NCI-H1092 (cell line): ENCODE results near the gene GPRC5C.

Source experiments
- DNase-seq: peaks from one replicate; lab custom pipeline; 2025; lab: John Stamatoyannopoulos, UW

The GPRC5C gene, protein sequence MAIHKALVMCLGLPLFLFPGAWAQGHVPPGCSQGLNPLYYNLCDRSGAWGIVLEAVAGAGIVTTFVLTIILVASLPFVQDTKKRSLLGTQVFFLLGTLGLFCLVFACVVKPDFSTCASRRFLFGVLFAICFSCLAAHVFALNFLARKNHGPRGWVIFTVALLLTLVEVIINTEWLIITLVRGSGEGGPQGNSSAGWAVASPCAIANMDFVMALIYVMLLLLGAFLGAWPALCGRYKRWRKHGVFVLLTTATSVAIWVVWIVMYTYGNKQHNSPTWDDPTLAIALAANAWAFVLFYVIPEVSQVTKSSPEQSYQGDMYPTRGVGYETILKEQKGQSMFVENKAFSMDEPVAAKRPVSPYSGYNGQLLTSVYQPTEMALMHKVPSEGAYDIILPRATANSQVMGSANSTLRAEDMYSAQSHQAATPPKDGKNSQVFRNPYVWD

DNA sequence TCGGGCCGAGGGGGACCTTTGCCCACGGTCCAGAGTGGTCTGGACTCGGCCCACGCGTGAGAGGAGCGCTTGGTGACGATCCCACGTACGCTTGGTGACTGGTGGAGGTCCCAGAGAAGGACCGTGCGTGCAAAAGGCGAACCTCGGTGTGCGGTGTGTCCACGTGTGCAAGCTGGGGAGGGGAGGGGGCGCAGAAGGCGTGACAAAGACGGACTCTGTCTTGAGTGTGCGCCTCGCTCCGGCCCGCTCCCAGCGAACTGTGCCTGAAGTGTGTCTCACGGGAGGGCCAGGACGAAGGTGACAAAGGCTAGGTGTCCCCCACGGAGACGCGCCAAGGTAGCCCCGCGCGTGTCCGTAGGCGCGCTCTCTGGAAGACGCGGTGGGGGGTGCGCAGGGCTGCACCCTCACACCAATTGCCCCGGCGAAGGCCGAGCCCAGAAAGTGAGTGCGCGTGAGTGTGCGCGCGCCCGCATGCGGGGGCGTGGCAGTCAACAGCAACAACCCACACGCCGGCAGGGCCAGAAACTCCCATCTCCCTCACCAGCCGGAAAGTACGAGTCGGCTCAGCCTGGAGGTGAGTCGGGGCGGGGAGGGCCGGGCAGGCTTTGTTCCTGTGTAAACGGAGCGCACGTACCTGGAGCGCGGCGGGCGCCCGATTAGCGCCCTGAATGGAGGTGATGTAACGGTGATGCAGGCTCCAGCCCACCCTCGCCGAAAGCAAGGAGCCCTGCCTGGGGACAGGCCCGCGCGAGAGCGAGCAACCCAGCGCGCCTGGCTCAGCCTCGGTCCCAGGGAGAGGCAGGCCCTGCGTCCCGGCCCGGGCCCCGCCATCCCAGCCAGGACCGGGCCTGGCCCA lies at the start of gene GPRC5C:
Gene GPRC5C (plus strand): TSS at position 521 of the 856 bp plus-strand sequence. CDS start 7,689 bp downstream, outside the sequence.
- DNase-seq: peak; percentile 62

DNA sequence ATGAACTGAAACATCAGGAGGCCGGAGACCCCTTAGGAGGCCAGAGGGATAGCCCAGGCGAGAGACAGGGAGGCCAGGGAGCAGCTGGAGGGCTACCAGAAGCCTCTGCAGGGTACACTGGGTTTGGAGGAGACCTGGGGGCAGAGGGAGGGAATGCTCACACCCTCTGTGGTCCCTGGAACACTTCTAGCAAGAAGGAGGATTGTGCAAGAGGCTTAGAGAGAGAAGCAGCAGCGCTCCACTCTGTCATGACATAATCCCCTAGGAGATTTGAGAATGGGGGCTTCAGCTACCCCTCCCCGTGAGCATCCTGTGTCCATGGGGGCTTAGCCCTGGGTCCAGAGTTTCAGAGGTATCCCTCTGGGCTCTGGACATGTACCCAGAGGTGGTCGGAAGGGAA lies 48.7 kb upstream of the GPRC5C start:
- DNase-seq: no peak

DNA sequence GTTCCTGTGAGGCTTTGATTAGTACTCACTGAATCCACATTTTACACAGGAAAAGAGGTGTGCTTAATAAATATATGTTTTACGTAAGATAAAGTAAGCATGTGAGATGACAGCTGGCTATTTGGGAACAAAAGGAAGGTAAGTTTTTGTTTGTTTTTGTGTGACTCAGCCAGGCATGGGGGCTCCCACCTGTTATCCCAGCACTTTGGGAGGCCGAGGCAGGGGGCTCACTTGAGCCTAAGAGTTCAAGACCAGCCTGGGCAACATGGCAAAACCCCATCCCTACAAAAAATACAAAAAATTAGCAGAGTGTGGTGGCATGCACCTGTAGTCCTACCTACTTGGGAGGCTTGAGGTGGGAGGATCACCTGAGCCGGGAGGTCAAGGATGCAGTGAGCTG lies 46.7 kb upstream of the GPRC5C start:
- no peak for DNase-seq

DNA sequence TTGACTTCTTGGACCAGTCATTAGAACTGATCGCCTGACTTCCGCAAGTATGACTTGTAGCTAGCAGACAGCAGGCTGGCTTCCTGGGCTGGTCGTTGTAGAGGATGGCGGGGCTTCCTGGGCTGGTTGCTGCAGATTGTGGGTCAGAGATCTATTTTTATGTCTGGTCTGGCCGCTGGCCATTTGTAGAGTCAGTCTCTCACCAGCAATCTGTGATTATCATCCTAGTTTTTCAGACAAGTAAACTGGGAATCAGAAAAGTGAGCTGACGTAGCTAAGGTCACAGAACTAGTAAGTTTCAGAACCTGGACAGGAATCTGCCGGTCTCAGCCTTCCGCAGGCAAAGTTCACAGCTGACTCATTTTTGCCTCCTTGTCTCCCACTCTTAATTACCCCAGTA lies 45.5 kb upstream of the GPRC5C start:
- no peak for DNase-seq

DNA sequence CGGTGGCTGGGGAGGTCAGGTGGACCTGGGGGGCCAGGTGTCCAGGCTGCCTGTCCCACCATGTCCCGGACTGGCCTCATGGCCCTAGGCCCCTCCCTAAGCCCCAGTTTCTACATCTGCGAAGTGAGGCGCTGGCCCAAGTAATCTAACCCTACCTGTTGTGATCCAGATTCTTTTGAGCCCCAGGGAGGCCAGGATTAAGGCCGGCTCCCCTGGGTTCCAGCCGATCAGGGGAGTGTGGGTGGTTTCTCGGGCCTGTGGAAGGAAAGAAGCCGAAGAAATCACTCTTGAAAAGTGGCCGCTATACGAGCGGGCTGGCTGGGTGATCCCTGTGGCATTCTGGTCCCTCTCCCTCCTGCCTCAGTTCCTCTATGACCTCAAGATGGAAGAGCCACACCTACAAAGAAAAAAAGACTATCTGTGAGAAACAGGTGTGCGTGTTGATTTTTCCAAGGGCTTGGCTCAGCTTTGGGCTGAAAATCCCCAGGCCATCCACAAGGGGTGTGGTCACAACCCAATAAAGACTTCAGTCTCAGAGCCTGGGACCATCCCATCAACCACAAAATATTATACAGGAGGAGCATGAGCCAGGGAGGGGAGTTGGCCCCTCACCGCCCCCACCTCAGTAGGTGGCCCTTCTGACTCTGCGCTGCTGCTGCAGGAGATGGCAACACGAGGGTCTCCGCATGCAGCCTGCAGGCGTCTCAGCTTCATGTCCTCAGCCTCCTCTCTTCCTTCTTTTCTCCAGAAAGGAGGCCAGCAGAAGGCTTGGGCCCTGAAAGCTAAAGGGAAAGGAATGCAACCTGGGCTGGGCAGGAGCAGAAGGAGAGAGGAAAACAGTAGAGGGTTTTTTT lies 44.3 kb upstream of the GPRC5C start:
- no peak for DNase-seq

DNA sequence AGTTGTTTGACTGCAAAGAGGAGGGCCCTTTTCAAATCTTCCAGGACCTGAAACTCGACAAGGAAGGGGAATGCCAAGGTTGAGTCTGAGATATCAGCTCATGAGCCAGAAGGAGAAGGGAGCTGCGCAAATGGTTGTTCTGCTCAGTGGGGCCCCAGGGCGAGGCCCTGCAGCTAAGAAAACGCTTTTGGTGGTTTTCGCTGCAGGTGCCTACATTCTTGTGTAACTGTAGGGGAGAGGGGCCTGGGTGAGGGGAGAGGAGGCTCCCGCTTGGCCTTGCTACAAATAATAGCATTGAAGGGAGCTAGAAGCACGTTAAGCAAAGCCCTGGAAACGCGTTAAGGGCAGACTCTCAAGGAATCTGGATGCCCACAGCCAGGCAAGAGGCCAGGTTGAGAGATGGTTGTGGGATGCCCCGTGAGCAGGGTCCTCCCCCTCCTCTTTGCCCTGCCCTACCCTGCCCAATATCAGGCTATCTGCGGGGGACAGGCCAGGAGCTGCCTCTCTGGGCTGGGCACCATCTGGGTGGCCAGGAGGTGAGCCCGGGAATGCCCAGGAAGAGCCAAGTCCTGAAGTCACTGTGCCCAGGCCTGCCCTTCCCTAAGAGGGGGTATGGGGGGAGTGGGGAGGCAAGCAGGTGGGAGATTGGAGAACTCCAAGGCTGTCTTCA lies 42.7 kb upstream of the GPRC5C start:
- no peak for DNase-seq

DNA sequence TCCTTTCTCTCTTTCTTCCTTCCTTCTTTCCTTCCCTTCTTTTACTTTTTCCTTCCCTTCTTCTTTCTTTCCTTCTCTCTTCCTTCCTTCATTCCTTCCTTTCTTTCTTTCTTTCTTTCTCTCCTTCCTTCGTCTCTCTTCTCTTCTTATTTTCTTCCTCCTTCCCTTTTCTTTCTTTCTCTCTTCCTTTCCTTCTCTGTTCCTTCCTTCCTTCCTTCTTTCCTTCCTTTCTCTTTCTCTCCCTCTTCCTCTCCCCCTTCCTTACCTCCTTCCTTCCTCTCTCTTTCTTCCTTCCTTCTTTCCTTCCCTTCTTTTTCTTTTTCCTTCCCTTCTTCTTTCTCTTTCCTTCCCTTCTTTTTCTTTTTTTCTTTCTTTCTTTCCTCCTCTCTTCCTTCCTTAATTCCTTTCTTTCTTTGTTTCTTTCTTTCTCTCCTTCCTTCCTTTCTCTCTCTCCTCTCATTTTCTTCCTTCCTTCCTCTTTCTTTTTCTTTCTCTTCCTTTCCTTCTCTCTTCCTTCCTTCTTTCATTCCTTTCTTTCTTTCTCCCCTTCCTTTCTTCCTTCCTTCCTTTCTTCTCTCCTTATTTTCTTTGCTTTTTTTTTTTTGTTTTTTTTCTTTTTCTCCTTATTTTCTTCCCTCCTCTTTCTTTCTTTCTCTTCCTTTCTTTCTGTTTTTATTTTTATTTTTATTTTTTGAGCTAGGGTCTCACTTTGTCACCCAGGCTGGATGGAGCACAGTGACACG lies 41.8 kb upstream of the GPRC5C start:
- DNase-seq: no peak

DNA sequence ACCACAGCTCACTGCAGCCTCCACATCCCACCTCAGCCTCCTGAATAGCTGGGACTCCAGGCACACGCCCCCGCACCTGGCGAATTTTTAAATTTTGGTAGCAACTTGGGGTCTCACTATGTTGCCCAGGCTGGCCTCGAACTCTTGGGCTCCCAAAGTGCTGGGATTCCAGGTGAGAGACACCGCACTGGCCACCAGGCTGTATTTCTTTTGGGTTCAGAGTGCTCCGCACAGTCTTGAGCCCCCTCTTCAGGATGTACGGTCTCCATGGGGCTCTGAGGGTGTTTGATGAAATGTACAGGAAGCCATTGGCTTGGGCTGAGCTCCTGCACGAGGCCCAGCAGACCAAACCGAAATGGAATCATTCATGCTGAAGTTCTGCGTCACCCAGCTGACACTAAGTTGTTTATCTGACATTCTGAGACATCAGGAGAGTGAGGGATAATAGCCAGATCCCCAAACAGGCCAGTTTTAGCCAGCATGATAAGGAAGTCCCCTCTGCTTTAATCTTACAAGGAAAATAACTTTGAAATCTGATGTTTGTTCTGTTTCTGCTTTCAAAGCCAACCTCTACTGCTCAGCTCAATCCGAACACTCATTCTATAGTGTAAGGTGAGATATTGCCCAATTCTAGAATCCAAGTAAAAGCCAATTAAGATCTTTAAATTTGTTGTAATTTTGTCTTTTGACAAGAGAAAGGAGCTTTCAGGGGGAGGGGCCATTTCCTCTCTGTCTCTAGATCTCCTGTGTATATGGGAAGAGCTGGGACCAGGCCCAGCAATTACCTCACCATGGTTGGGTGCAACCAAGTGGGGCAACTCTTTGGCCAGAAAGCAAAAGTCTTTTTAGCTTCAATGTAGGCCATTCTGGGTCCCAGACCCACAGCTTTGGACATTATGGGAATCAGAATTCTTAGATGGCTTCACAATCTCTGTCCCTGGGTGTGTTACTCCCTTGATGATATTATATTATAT lies 40.9 kb upstream of the GPRC5C start:
- no peak for DNase-seq

DNA sequence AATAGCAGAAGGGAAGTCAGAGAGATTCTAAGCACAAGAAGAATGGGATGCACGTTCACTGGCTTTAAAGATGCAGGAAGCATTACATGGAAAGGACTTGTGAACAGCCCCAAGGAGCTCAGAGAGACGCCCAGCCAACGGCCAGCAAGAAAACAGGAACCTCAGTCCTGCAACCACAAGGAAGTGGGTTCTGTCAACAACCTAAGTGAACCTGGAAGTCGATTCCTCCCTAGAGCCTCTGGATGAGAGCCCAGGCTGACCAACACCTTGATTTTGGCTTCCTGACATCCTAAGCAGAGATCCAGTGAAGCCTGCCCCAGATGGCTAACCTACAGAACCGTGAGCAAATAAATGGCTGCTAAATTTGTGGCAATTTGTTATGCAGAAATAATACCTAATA lies 40.1 kb upstream of the GPRC5C start:
- no peak for DNase-seq

DNA sequence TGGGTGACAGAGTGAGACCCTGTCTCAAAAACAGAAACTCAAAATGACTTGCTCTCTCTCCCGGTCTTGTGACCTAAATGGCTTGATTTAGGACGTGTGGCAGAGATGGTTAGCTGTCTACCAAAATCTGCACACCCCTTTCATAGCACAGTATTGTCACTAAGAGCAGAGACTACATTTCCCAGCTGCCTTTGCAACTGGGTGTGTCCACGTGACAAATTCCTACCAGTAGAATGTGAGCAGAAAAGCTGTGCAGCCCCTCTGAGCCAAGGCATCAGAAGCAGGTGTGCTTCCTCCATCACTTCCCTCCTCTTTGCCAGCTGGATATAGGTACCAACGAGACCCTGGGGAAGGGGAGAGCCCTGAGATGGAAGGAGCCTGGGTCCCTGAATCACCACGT lies 39.0 kb upstream of the GPRC5C start:
- no peak for DNase-seq

DNA sequence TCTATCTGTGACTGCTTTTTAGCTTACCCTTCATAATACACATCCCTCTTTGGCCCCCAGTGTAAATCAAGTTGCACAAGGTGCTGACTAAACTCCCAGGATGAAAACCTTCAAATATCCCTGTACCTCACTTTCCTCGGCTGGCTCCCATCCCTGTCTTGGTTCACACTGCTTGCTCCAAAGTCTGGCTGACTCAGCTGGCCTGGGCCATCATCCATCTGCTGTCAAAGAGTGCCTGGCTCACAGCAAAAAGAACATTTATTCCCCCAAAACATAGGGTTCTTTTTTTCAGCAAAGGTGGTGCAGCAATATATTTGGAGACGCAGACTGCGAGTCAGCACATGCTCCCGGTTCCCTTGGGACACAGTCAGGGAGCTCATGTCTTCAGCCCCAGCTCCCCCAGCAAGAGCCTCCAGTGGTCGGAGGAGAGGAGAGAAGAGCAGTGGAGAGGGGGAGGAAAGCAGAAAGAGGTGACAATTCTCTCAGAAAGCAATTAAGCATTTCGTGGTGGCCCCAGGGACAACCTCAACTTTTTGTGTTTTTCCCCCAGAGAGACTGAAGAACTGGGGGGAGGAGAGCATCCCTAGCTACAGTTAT lies 38.4 kb upstream of the GPRC5C start:
- DNase-seq: no peak

DNA sequence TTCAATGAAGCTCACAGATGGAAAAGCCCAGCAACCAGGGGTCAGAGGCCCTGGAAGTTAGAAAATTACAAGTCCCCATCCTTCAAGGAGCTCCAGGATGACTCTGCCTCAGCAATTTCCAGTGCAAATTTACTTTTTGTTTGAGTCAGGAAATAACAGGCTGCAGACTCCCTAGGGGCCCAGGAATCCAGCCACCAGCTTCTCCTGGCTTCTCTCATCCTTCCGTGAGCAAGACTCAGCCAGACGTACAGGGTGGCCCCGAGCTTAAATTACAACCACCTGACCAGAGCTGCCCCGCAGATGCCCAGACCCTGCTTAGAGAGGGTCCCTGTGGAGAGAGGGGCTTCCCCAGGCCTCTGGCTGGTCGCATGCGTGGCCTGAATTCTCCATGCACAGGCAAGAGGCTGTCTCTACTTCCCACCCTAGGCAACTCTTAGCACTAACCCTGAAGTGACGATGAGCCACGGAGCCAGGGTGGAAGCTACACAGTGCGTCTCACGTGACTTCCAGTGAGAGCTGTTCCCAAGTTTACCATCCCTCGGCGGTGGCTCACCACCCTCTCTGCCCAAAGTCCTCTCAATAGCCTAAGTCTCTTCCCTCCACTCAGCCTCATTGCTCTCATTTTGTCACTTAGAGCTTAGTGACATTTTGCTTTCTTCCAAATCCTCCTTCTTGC lies 37.5 kb upstream of the GPRC5C start:
- DNase-seq: no peak

DNA sequence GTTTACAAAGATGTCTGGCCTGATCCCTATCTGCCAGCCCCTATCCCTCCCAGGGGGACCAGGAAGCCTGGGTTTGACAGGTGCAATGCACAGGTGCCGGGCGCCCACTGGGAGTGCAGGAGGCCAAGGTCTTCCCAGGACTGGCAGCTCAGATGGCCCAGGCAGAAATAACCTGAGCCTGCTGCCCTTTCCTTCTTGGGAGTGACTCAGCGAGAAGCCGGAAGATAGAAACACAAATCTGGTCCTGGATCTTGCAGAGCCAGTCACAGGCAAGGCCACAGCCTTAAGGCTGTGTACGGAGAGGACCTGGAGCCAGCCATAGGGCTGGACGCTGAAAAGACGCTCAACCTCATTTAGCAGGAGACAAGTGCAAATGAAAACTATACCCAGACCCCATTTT lies 36.9 kb upstream of the GPRC5C start:
- no peak for DNase-seq

DNA sequence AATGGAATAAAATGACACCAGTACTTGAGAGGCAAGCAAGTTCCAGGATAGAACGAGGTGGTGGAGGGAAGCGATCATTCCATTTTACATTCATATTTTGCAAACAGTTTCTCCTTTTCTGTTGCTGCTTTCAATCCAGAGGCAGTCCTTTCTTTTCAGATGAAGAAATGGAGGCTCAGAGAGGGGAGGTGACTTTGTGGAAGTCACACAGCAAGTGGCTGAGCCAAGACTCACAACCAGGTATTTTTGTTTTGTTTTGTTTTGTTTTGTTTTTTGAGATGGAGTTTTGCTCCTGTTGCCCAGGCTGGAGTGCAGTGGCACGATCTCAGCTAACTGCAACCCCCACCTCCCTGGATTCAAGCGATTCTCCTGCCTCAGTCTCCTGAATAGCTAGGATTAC lies 35.3 kb upstream of the GPRC5C start:
- no peak for DNase-seq

DNA sequence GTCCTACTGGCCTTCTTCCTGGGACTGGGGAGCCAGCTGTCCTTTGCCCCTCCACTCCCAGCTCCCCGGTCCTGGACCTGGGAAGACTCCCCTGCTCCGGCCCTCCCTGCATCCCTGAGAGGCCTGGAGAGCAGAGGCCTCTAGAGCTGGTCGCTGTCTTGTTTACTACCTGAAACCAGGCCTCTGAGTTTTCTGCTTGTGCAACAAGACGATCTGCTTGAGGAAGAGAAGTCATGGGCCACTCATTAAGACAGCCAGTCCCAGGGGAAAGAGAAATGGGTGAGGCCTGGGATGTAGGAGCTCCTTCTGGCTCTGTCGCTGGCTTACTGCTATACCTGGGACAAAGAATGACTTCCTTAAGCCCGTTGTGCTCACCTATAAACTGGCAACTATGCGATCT lies 29.8 kb upstream of the GPRC5C start:
- DNase-seq: no peak

DNA sequence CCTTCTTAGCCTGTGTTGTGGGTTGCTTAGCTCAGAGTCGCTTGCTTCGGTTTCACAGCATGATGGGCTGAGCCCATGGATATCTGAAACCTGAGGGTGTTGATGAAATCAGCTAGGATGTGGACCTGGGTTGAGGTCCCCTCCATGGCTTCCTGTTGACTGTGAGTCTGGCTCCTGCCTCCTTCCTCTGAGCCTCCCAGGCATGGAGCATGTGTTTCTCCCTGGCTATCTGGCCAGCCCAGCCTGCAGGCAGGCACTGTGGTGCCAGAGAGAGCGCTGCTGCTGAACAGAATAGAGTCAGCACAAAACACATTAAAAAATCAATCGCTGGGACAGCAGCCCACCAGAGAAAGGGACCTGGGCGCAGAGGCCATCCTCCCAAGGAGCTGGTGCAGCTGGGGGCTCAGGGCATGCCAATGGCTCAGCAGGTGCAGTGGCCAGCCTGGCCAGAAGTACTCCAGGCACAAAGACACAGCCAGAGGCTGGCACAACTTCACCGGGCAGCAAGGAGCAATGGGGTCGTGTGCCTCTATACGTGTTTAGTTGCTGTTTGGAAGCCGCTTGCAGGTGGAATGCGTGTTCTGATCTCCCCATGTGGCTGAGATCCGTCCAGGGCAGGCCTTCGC lies 28.3 kb upstream of the GPRC5C start:
- DNase-seq: no peak

DNA sequence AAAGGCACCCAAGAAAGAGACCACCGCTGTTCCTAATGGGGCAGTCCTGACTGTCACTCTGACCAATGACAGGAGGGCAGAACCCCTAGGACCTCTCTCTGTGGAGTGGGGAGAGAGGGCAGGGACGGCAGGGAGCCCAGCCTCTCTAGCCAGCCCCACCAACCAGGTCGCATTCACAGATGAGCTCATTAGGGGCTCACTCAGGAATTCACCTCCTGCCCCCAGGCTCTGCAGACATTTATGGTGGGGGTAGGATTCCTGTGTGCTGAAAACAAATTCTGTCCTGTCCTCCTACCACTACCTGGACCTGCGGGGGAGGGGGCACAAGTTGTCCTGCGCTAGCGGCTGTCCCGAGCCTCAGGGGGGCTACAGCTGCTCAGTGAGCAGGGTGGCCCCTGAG lies 27.7 kb upstream of the GPRC5C start:
- DNase-seq: no peak

DNA sequence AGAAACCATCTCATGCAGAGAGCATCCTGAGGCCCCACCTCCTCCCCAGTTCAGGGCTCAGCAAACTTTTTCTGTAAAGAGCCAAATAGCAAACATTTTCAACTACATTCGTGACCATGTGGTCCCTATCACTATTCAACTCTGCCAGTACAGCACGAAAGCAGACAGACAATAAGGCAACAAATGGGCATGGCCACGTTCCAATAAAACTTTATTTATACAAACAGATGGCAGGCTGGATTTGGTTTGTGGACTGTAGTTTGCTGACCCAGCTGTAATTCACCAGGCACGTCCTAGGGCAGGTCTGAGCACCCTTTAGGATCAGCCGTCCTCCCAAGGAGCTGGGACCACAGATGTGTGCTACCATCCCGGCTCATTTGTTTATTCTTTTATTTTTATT lies 27.1 kb upstream of the GPRC5C start:
- DNase-seq: no peak
